Right forelimb (tissue), 1 donor: Measurements from ENCODE around the gene OASL.
"Not testable (repeated sequence)": the region's sequence is repeated elsewhere in the genome, so short reads cannot be mapped to it uniquely, and the experiment has no call there.

Source experiments
- DNase-seq: peaks from one replicate; pipeline ENCODE4 v3.0.0-alpha.2; 2018

OASL gene

GRCh38 chr12:121059031-121059898 lies 20.2 kb upstream of the OASL start:
- no peak for DNase-seq

GRCh38 chr12:121057794-121058193 lies 18.7 kb upstream of the OASL start:
- DNase-seq, result no peak

- no peak for DNase-seq
These were observed 14.7 kb upstream of the OASL start for GRCh38 chr12:121053706-121054105.

- DNase-seq, result no peak
These were observed 11.7 kb upstream of the OASL start for GRCh38 chr12:121050725-121051124.

- no peak for DNase-seq
These were observed 9.4 kb upstream of the OASL start for GRCh38 chr12:121048442-121048841.

GRCh38 chr12:121047400-121047799 lies 8.4 kb upstream of the OASL start:
- DNase-seq, result not testable (repeated sequence)

- DNase-seq, result no peak
These were observed 4.0 kb upstream of the OASL start for GRCh38 chr12:121043067-121043466.

GRCh38 chr12:121036810-121037326 lies 2.2 kb downstream of the OASL start:
- no peak for DNase-seq

GRCh38 chr12:121034616-121035305 lies 4.3 kb downstream of the OASL start:
- DNase-seq, result no peak

GRCh38 chr12:121033625-121034349 lies 5.3 kb downstream of the OASL start:
- no peak for DNase-seq

- DNase-seq, result no peak
These were observed 8.4 kb downstream of the OASL start for GRCh38 chr12:121030576-121031212.

GRCh38 chr12:121026274-121027045 lies 12.6 kb downstream of the OASL start:
- DNase-seq, result no peak

GRCh38 chr12:121025442-121026226 lies 13.4 kb downstream of the OASL start:
- no peak for DNase-seq

- DNase-seq, result no peak
These were observed 15.2 kb downstream of the OASL start for GRCh38 chr12:121023799-121024198.

- DNase-seq, result no peak
These were observed 16.3 kb downstream of the OASL start for GRCh38 chr12:121022713-121023112.

GRCh38 chr12:121021754-121022153 lies 17.3 kb downstream of the OASL start:
- no peak for DNase-seq

- DNase-seq, result no peak
These were observed 20.0 kb downstream of the OASL start for GRCh38 chr12:121018860-121019617.

GRCh38 chr12:121017966-121018491 lies 21.0 kb downstream of the OASL start:
- no peak for DNase-seq

- peak; percentile 91 for DNase-seq
These were observed 22.9 kb downstream of the OASL start, which contains the start of gene C12orf43 for GRCh38 chr12:121015825-121016766. Gene C12orf43 (minus strand): TSS chr12:121016487. CDS start chr12:121016474, 13 bp downstream.
